Endothelial cell of umbilical vein (primary cell): ENCODE measurements around the gene ADAMTS19.

Experiments used
- EZH2 ChIP-seq: IDR thresholded peaks from 2 replicates; pipeline ENCODE4 v1.6.1; 2012; ENCODE audit warnings: borderline replicate concordance, low read depth, mild to moderate bottlenecking, moderate library complexity, low read length, inconsistent platforms; ENCODE audit not compliant: severe bottlenecking
- MAX ChIP-seq: IDR thresholded peaks from 2 replicates; pipeline ENCODE4 v1.6.1; 2011; ENCODE audit not compliant: insufficient read depth, insufficient read length
- MYC ChIP-seq: IDR thresholded peaks from one replicate; pipeline ENCODE4 v1.6.1; 2011; ENCODE audit warnings: mild to moderate bottlenecking, low read depth, low read length
- TF ChIP-seq, protein P1 (sequence below), 2 donors: IDR thresholded peaks; 1 replicate in 1 of 2; 2 replicates in 1 of 2; pipeline ENCODE4 v1.5.1; 2011; ENCODE audit warnings: low read length in 2 of 2, mild to moderate bottlenecking in 2 of 2, moderate library complexity in 2 of 2, control low read depth in 1 of 2, inconsistent platforms in 1 of 2, low read depth in 1 of 2; ENCODE audit not compliant: insufficient read depth in 1 of 2; ENCODE audit errors: extremely low read depth in 1 of 2

- TF ChIP-seq, protein P1, sequence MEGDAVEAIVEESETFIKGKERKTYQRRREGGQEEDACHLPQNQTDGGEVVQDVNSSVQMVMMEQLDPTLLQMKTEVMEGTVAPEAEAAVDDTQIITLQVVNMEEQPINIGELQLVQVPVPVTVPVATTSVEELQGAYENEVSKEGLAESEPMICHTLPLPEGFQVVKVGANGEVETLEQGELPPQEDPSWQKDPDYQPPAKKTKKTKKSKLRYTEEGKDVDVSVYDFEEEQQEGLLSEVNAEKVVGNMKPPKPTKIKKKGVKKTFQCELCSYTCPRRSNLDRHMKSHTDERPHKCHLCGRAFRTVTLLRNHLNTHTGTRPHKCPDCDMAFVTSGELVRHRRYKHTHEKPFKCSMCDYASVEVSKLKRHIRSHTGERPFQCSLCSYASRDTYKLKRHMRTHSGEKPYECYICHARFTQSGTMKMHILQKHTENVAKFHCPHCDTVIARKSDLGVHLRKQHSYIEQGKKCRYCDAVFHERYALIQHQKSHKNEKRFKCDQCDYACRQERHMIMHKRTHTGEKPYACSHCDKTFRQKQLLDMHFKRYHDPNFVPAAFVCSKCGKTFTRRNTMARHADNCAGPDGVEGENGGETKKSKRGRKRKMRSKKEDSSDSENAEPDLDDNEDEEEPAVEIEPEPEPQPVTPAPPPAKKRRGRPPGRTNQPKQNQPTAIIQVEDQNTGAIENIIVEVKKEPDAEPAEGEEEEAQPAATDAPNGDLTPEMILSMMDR (IDR thresholded peaks at IDR 0.05; ENCODE audit: extremely low read depth in 1 of 2, insufficient read depth in 1 of 2, low read depth in 1 of 2, low read length in 2 of 2), result no peak
- no peak for TF ChIP-seq MAX
- TF ChIP-seq MYC, result no peak
- no peak for TF ChIP-seq EZH2
These were observed 300.7 kb downstream of the ADAMTS19 start for GRCh38 chr5:129760636-129761325.
